Fibroblast of lung (primary cell): Measurements from ENCODE around the gene CD226. TPM values are rescaled to one million over a fixed set of nuclear protein-coding genes. Genes with fewer than 3 reads are reported as not detected.

Source experiments
- DNase-seq, 2 donors: peaks; one replicate each; pipeline versions ENCODE4 v3.0.0 to v3.0.0-alpha.2; 2010; ENCODE audit warnings: low read depth in 2 of 2
- H2AFZ ChIP-seq: 2 replicates; pipeline ENCODE4 v1.5.1; 2012; ENCODE audit warnings: low read length, control low read depth, inconsistent platforms
- H3K27ac ChIP-seq: 2 replicates; pipeline ENCODE4 v1.5.1; 2011; ENCODE audit warnings: low read length, control low read depth; ENCODE audit not compliant: insufficient read depth
- H3K27me3 ChIP-seq: 2 replicates; pipeline ENCODE4 v1.5.1; 2011; ENCODE audit warnings: mild to moderate bottlenecking, low read length; ENCODE audit not compliant: control insufficient read depth, insufficient read depth
- H3K36me3 ChIP-seq: 2 replicates; pipeline ENCODE4 v1.5.1; 2011; ENCODE audit warnings: low read length; ENCODE audit not compliant: control insufficient read depth, insufficient read depth
- H3K4me1 ChIP-seq: 2 replicates; pipeline ENCODE4 v1.5.1; 2011; ENCODE audit warnings: low read length; ENCODE audit not compliant: control insufficient read depth, insufficient read depth; ENCODE audit errors: extremely low read depth
- H3K4me2 ChIP-seq: 2 replicates; pipeline ENCODE4 v1.5.1; 2011; ENCODE audit warnings: low read length, control low read depth; ENCODE audit not compliant: insufficient read depth; ENCODE audit errors: extremely low read depth
- H3K4me3 ChIP-seq, 4 experiments: fragments of 200-600 bp in 1 of 4; sonication (generic) in 1 of 4; replicated peaks in 1 of 4; 2 replicates each; pipeline ENCODE4 v1.5.1; 2011 to 2016; ENCODE audit warnings: low read length in 4 of 4, low read depth in 3 of 4, mild to moderate bottlenecking in 3 of 4, control low read depth in 2 of 4, inconsistent platforms in 1 of 4, mixed read lengths in 1 of 4; ENCODE audit not compliant: insufficient read depth in 1 of 4; ENCODE audit errors: control extremely low read depth in 1 of 4
- H3K79me2 ChIP-seq: 2 replicates; pipeline ENCODE4 v1.5.1; 2012; ENCODE audit warnings: mild to moderate bottlenecking, low read length, inconsistent platforms; ENCODE audit not compliant: control insufficient read depth, insufficient read depth
- H3K9ac ChIP-seq: 2 replicates; pipeline ENCODE4 v1.5.1; 2011; ENCODE audit warnings: mild to moderate bottlenecking, low read length, control low read depth; ENCODE audit not compliant: insufficient read depth
- H3K9me3 ChIP-seq: 2 replicates; pipeline ENCODE4 v1.5.1; 2012; ENCODE audit warnings: low read depth, low read length; ENCODE audit not compliant: control insufficient read depth, insufficient read depth
- H4K20me1 ChIP-seq: 2 replicates; pipeline ENCODE4 v1.5.1; 2011; ENCODE audit warnings: low read length; ENCODE audit not compliant: control insufficient read depth, insufficient read depth; ENCODE audit errors: extremely low read depth
- EZH2 ChIP-seq: IDR thresholded peaks from 2 replicates; pipeline ENCODE4 v1.5.1; 2012; ENCODE audit warnings: low read length, control low read depth, mild to moderate bottlenecking; ENCODE audit errors: missing control alignments
- polyA plus RNA-seq, 2 donors: library from polyadenylated mRNA; depleted of rRNA in 1 of 2; stranded (reverse) in 1 of 2; unstranded in 1 of 2; fragments of >200 nt; gene quantifications; 2 replicates each; pipeline ENCODE4 v1.2.1, GENCODE V29; 2011 to 2012; ENCODE audit warnings: missing spikeins in 1 of 2
- total RNA-seq: library from RNA; depleted of rRNA; stranded (reverse); fragments of >200 nt; gene quantifications from 2 replicates; pipeline ENCODE4 v1.2.1, GENCODE V29; 2014
- TF ChIP-seq, protein P1 (sequence below), 2 donors: IDR thresholded peaks in 1 of 2; conservative IDR thresholded peaks in 1 of 2; 1 replicate in 1 of 2; 2 replicates in 1 of 2; pipeline ENCODE4 v1.5.1; 2011 to 2012; ENCODE audit warnings: low read length in 2 of 2, control low read depth in 1 of 2, inconsistent platforms in 1 of 2, low read depth in 1 of 2, mild to moderate bottlenecking in 1 of 2

Gene CD226
- total and polyA plus RNA-seq, 2 donors (not counting 1 experiment from before 2014, with no cell fraction given) = 0.33 to 0.42 TPM

DNA sequence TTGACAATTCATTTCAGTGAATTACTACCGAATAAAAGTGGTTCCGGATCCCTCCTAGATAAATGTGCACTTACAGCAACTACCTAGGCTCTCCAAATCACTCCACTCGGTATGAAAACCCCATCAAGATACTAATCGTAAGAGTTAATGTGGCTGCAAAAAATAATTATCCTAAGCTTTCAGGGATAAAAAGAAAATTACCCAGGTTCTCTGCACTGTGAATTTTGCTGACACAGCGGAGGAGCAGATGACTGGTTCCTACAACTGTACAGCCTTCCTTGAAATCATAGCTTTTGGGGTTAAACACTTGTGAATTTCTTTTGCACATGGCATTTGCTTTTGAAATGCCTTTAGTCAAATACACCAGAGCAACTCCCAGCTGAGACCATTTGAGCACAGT lies 104.7 kb downstream of the CD226 start:
- H3K9me3 ChIP-seq = no peaks in the 10 kb centered on the region
- no peak overlapping the region for H3K9ac ChIP-seq
- no peak for DNase-seq
- H3K36me3 ChIP-seq = no peaks in the 10 kb centered on the region
- TF ChIP-seq, protein P1, sequence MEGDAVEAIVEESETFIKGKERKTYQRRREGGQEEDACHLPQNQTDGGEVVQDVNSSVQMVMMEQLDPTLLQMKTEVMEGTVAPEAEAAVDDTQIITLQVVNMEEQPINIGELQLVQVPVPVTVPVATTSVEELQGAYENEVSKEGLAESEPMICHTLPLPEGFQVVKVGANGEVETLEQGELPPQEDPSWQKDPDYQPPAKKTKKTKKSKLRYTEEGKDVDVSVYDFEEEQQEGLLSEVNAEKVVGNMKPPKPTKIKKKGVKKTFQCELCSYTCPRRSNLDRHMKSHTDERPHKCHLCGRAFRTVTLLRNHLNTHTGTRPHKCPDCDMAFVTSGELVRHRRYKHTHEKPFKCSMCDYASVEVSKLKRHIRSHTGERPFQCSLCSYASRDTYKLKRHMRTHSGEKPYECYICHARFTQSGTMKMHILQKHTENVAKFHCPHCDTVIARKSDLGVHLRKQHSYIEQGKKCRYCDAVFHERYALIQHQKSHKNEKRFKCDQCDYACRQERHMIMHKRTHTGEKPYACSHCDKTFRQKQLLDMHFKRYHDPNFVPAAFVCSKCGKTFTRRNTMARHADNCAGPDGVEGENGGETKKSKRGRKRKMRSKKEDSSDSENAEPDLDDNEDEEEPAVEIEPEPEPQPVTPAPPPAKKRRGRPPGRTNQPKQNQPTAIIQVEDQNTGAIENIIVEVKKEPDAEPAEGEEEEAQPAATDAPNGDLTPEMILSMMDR (conservative IDR thresholded peaks at IDR 0.05 in 1 of 2, IDR thresholded peaks at IDR 0.05 in 1 of 2; ENCODE audit: low read depth in 1 of 2, low read length in 2 of 2) = no peak
- TF ChIP-seq EZH2 = no peak
- H3K27me3 ChIP-seq = no peaks in the 10 kb centered on the region
- no peak overlapping the region for H3K27ac ChIP-seq
- H2AFZ ChIP-seq = no peak overlapping the region
- H3K4me3 ChIP-seq = no peak overlapping the region
- H3K4me2 ChIP-seq = no peak overlapping the region
- peaks cover 5% of the 10 kb centered on the region for H3K4me1 ChIP-seq
- H3K79me2 ChIP-seq = no peaks in the 10 kb centered on the region
- H4K20me1 ChIP-seq = no peaks in the 10 kb centered on the region

DNA sequence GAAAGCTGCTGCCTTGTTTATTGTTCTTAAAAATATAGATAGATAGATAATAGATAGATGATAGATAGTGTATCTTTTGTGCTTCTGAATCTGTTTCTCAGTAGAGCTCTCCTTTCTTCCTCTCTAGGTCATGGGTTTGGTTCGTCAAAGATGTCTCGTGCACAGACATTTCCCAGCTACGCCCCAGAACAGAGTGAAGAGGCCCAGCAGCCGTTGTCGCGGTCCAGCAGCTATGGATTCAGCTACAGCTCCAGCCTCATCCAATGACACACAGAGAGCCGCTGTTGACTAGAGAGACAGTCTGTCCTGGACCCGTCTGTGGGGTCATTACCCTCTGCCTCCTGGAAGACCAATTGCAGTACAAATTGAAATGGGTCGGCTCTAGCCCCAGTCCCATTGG lies 106.6 kb downstream of the CD226 start:
- no peaks in the 10 kb centered on the region for H3K79me2 ChIP-seq
- H3K4me2 ChIP-seq = no peak overlapping the region

DNA sequence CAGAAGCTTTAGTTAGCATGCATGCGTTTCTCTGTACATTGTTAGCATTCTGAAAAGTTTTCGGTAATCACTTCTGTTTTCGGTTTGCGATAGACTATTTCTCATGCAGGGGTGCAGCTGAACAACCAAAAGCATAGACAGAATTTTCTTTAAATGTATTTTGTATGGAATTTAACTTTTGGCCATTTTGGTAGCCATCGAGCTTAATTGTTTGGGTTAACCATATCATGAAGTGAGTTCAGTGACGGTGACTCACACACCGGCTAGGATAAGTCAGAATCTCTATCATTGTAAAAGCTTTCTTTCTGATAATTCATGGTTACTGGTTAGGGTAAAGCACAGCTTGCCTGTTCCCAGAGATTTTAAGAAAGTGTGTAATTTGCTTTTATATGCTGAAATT lies 107.2 kb downstream of the CD226 start:
- Histone ChIP-seq H3K4me1 (peaks cover 2% of the 10 kb centered on the region), H3K27ac (no peak overlapping the region), H4K20me1 (no peaks in the 10 kb centered on the region), H3K4me3 (no peak overlapping the region), H3K9me3 (no peaks in the 10 kb centered on the region), H3K27me3 (no peaks in the 10 kb centered on the region), H2AFZ (no peak overlapping the region), H3K9ac (no peak overlapping the region), H3K36me3 (no peaks in the 10 kb centered on the region), H3K79me2 (no peaks in the 10 kb centered on the region), H3K4me2 (peak overlapping the region; percentile 10)
- TF ChIP-seq, protein P1 (conservative IDR thresholded peaks at IDR 0.05 in 1 of 2, IDR thresholded peaks at IDR 0.05 in 1 of 2; ENCODE audit: low read depth in 1 of 2, low read length in 2 of 2) = no peak
- TF ChIP-seq EZH2 = no peak
- peak; percentile 43 to 69 for DNase-seq

More for the DNA sequence above, 106.6 kb downstream of the CD226 start:
- TF ChIP-seq, protein P1 (conservative IDR thresholded peaks at IDR 0.05 in 1 of 2, IDR thresholded peaks at IDR 0.05 in 1 of 2; ENCODE audit: low read depth in 1 of 2, low read length in 2 of 2) = no peak
- H2AFZ ChIP-seq = no peak overlapping the region
- H3K27ac ChIP-seq = no peak overlapping the region
- H3K9ac ChIP-seq = no peak overlapping the region
- H3K27me3 ChIP-seq = no peaks in the 10 kb centered on the region
- no peak for DNase-seq
- peaks cover 5% of the 10 kb centered on the region for H3K4me1 ChIP-seq
- no peaks in the 10 kb centered on the region for H4K20me1 ChIP-seq
- H3K4me3 ChIP-seq = no peak overlapping the region
- H3K36me3 ChIP-seq = no peaks in the 10 kb centered on the region
- no peaks in the 10 kb centered on the region for H3K9me3 ChIP-seq
